ENCODE results near the gene ADGRV1.
"Not testable (repeated sequence)": the region's sequence is repeated elsewhere in the genome, so short reads cannot be mapped to it uniquely, and the experiment has no call there.

ADGRV1 gene

DNA sequence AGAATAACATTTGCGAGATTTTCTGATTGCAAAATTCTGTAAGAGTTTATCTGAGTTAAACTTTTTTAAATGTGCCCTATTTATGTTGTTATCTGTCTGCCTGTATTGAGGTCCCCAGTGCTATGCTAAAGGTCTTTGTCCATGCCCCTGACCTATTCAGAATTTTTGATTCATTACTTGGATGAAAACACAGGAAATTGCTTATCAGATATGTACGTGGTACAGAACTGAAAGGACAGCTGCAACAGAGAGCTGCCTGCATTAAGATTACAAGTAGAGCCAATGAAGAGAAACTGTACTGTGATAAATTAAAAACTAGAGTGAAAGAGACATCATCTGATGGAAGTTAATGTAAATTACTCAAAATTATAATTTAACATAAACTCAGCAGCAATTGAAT is 408.8 kb downstream of the ADGRV1 start:
- DNase-seq (ENCODE audit: extremely low read depth, low read depth), result no peak
- H3K4me3 ChIP-seq (replicated peaks; ENCODE audit: low read depth, low read length), result no peak overlapping the region
- TF ChIP-seq, protein P1, sequence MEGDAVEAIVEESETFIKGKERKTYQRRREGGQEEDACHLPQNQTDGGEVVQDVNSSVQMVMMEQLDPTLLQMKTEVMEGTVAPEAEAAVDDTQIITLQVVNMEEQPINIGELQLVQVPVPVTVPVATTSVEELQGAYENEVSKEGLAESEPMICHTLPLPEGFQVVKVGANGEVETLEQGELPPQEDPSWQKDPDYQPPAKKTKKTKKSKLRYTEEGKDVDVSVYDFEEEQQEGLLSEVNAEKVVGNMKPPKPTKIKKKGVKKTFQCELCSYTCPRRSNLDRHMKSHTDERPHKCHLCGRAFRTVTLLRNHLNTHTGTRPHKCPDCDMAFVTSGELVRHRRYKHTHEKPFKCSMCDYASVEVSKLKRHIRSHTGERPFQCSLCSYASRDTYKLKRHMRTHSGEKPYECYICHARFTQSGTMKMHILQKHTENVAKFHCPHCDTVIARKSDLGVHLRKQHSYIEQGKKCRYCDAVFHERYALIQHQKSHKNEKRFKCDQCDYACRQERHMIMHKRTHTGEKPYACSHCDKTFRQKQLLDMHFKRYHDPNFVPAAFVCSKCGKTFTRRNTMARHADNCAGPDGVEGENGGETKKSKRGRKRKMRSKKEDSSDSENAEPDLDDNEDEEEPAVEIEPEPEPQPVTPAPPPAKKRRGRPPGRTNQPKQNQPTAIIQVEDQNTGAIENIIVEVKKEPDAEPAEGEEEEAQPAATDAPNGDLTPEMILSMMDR (IDR thresholded peaks at IDR 0.05; ENCODE audit: low read depth, low read length, missing control alignments), result no peak

DNA sequence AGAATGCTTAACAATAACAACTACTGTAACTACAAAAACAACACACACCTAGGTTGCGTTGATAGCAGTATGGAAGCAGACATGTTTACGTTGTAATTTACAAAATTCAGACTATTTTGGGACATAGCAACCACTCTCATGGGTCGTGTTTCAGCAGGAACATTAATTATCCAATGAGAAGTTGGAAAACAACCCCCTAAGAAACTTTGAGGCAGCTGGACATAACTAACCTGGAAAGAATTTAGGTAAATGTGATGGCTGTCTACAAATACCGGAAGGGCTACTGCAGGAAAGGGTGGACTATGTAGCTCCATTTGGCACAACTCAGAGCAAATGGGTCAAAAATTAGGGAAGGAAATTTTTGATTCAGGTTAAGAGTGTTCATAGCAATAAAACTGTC is 409.3 kb downstream of the ADGRV1 start:
- no peak overlapping the region for H3K4me3 ChIP-seq (replicated peaks; ENCODE audit: low read depth, low read length)
- TF ChIP-seq, protein P1 (IDR thresholded peaks at IDR 0.05; ENCODE audit: low read depth, low read length, missing control alignments), result no peak
- no peak for DNase-seq (ENCODE audit: extremely low read depth, low read depth)

DNA sequence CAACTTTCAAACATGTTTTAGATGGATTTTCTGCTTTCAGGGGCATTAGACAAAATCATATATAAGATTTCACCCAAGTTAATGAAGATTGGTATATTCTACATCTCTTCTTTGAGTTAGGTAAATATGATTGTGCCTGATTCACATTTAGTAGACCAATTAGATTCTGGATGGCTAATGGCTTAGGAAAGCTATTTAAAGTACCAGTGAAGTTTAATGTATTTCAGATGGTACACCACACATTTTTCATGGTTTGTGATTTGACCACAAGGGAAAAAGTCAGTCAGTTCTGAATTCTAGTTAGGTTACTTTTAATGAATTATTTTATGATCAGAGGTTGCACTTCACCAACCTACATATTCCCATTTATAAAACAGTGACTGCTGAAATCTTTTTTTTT is 409.7 kb downstream of the ADGRV1 start:
- DNase-seq (ENCODE audit: extremely low read depth, low read depth), result no peak
- TF ChIP-seq, protein P1 (IDR thresholded peaks at IDR 0.05; ENCODE audit: low read depth, low read length, missing control alignments), result no peak
- no peak overlapping the region for H3K4me3 ChIP-seq (replicated peaks; ENCODE audit: low read depth, low read length)

DNA sequence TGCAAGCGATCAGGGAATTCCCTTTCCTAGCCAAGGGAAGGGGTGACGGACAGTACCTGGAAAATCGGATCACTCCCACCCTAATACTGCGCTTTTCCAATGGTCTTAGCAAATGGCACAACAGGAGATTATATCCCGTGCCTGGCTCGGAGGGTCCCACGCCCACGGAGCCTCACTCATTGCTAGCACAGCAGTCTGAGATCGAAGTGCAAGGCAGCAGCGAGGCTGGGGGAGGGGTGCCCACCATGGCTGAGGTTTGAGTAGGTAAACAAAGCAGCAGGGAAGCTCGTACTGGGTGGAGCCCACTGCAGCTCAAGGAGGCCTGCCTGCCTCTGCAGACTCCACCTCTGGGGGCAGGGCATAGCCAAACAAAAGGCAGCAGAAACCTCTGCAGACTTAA is 411.3 kb downstream of the ADGRV1 start:
- DNase-seq (ENCODE audit: extremely low read depth, low read depth); H3K4me3 ChIP-seq (replicated peaks; ENCODE audit: low read depth, low read length): not testable (repeated sequence)

DNA sequence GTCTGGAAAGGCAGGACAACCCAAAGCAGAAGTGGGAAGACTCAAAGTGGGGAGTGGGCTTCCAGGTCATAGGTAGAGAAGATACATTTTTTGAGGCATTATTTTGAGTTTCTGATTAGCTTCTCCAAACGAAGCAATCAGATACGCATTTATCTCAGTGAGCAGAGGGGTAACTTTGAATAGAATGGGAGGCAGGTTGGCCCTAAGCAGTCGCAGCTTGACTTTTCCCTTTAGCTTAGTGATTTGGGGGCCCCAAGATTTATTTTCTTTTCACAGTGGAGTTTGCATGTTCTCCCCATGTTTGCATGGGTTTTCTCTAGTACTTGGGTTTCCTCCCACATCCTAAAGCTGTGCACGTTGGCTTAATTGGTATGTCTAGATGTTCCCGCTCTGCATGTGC is 422.6 kb downstream of the ADGRV1 start:
- DNase-seq (ENCODE audit: extremely low read depth, low read depth), result no peak
- no peak overlapping the region for H3K4me3 ChIP-seq (replicated peaks; ENCODE audit: low read depth, low read length)
- TF ChIP-seq, protein P1 (IDR thresholded peaks at IDR 0.05; ENCODE audit: low read depth, low read length, missing control alignments), result no peak

DNA sequence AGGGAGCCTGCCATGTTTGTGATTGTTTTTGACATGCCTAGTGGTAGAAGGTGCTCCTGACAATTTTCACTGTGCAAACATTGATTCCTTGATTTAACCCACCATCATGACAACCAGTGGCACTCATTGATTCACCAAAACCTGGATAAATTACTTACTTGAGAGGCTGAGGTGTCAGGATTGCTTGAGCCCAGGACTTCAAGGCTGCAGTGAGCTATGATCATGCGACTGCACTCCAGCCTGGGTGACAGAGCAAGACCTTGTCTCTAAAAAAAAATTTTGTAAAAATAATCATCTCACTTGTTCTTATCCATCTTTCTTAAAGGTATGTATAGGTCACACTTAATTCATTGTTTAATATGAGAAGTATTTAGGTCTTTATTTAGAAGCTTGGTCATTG is 423.2 kb downstream of the ADGRV1 start:
- no peak overlapping the region for H3K4me3 ChIP-seq (replicated peaks; ENCODE audit: low read depth, low read length)
- TF ChIP-seq, protein P1 (IDR thresholded peaks at IDR 0.05; ENCODE audit: low read depth, low read length, missing control alignments), result no peak
- DNase-seq (ENCODE audit: extremely low read depth, low read depth), result no peak

DNA sequence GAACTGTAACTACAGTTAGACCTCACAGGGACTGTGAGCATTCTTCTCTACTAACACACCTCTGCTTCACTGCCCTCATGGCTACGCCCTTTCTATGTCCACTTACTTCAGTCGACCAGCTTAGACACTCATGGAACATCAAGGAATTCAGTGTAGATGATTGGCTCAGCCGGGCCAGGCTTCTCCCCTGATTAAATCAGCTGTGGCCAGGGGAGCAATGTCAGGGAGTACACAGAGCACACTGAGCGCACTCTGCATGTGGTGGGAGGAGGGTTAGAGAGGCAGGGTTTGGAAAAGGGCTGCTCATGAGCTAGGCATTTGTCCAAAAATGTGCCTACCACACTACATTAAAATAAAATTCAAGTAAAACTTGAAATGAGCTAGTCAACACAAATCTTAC is 424.0 kb downstream of the ADGRV1 start:
- TF ChIP-seq, protein P1 (IDR thresholded peaks at IDR 0.05; ENCODE audit: low read depth, low read length, missing control alignments), result no peak
- no peak for DNase-seq (ENCODE audit: extremely low read depth, low read depth)
- H3K4me3 ChIP-seq (replicated peaks; ENCODE audit: low read depth, low read length), result no peak overlapping the region
